ENCODE data around the gene FAM193A. TPM values are rescaled to one million over a fixed set of nuclear protein-coding genes. Genes with fewer than 3 reads are reported as not detected.
"Not testable (repeated sequence)": the region's sequence is repeated elsewhere in the genome, so short reads cannot be mapped to it uniquely, and the experiment has no call there.

FAM193A gene
- total and polyA plus RNA-seq, 9 donors = 12.9 to 24.2 (median 19.7) TPM

GRCh38 chr4:2626231-2626630 lies 89.8 kb downstream of the FAM193A start:
- peaks cover 53% of the 10 kb centered on the region for H3K36me3 ChIP-seq (ENCODE audit: control insufficient read depth, insufficient read depth, low read length)
- 92% methylated on average over 9 of the region's 10 CpGs for WGBS (ENCODE audit: insufficient coverage)
- H3K9me3 ChIP-seq (replicated peaks; ENCODE audit: control insufficient read depth, low read depth, low read length) = no peaks in the 10 kb centered on the region
- H3K27ac ChIP-seq (ENCODE audit: low read length) = no peak overlapping the region
- DNase-seq = no peak
- H3K4me3 ChIP-seq (ENCODE audit: low read length) = no peak overlapping the region
- H3K27me3 ChIP-seq (ENCODE audit: control insufficient read depth, insufficient read depth, low read length) = no peaks in the 10 kb centered on the region
- peaks cover 6% of the 10 kb centered on the region for H3K4me1 ChIP-seq (ENCODE audit: control insufficient read depth, insufficient read depth, low read length)

GRCh38 chr4:2630556-2631273 lies 94.3 kb downstream of the FAM193A start:
- H3K4me3 ChIP-seq (ENCODE audit: low read length) = no peak overlapping the region
- H3K27ac ChIP-seq (ENCODE audit: low read length) = no peak overlapping the region
- H3K36me3 ChIP-seq (ENCODE audit: control insufficient read depth, insufficient read depth, low read length) = peaks cover 60% of the 10 kb centered on the region
- H3K27me3 ChIP-seq (ENCODE audit: control insufficient read depth, insufficient read depth, low read length) = no peaks in the 10 kb centered on the region
- DNase-seq = no peak
- 90% methylated on average over 20 of the region's 24 CpGs for WGBS (ENCODE audit: insufficient coverage)
- no peaks in the 10 kb centered on the region for H3K4me1 ChIP-seq (ENCODE audit: control insufficient read depth, insufficient read depth, low read length)
- no peaks in the 10 kb centered on the region for H3K9me3 ChIP-seq (replicated peaks; ENCODE audit: control insufficient read depth, low read depth, low read length)

- Histone ChIP-seq H3K27me3 (ENCODE audit: control insufficient read depth, insufficient read depth, low read length) (no peaks in the 10 kb centered on the region), H3K4me1 (ENCODE audit: control insufficient read depth, insufficient read depth, low read length) (no peaks in the 10 kb centered on the region), H3K4me3 (ENCODE audit: low read length) (no peak overlapping the region), H3K27ac (ENCODE audit: low read length) (no peak overlapping the region), H3K36me3 (ENCODE audit: control insufficient read depth, insufficient read depth, low read length) (peaks cover 54% of the 10 kb centered on the region), H3K9me3 (replicated peaks; ENCODE audit: control insufficient read depth, low read depth, low read length) (no peaks in the 10 kb centered on the region)
- no peak for DNase-seq
- WGBS (ENCODE audit: insufficient coverage) = 81% methylated on average over 4 of the region's 5 CpGs
Measured at GRCh38 chr4:2634014-2634413, 97.6 kb downstream of the FAM193A start.

DNA sequence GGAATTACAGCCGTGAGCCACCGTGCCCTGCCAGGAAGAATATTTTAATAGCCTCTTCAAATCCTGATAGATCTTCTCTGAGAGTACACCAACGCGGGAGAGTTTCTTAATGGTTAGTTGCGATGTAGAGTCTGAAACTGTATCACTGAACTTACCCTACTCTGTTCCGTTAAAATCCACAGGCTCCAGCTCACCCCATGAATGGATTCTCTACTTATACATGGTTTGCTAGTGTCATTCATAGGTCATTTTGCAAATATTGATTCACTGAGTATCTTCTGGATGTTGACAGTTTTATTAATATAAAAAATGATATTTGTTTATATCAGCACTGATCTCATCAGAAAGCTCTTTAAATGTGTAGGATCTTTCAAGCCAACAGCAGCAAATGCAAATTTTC lies 99.9 kb downstream of the FAM193A start:
- H3K27ac ChIP-seq (ENCODE audit: low read length) = no peak overlapping the region
- H3K4me1 ChIP-seq (ENCODE audit: control insufficient read depth, insufficient read depth, low read length) = no peaks in the 10 kb centered on the region
- no peak overlapping the region for H3K4me3 ChIP-seq (ENCODE audit: low read length)
- H3K27me3 ChIP-seq (ENCODE audit: control insufficient read depth, insufficient read depth, low read length) = no peaks in the 10 kb centered on the region
- no peak for DNase-seq
- H3K36me3 ChIP-seq (ENCODE audit: control insufficient read depth, insufficient read depth, low read length) = peaks cover 57% of the 10 kb centered on the region
- 100% methylated on average over 1 of the region's 6 CpGs for WGBS (ENCODE audit: insufficient coverage)
- H3K9me3 ChIP-seq (replicated peaks; ENCODE audit: control insufficient read depth, low read depth, low read length) = no peaks in the 10 kb centered on the region

- 92% methylated on average over 3 of the region's 5 CpGs for WGBS (ENCODE audit: insufficient coverage)
- DNase-seq; H3K9me3 ChIP-seq (replicated peaks; ENCODE audit: control insufficient read depth, low read depth, low read length); H3K27ac ChIP-seq (ENCODE audit: low read length); H3K4me3 ChIP-seq (ENCODE audit: low read length); H3K4me1 ChIP-seq (ENCODE audit: control insufficient read depth, insufficient read depth, low read length); H3K27me3 ChIP-seq (ENCODE audit: control insufficient read depth, insufficient read depth, low read length): not testable (repeated sequence)
- H3K36me3 ChIP-seq (ENCODE audit: control insufficient read depth, insufficient read depth, low read length) = peaks cover 50% of the 10 kb centered on the region
Measured at GRCh38 chr4:2636994-2637393, 100.5 kb downstream of the FAM193A start.

DNA sequence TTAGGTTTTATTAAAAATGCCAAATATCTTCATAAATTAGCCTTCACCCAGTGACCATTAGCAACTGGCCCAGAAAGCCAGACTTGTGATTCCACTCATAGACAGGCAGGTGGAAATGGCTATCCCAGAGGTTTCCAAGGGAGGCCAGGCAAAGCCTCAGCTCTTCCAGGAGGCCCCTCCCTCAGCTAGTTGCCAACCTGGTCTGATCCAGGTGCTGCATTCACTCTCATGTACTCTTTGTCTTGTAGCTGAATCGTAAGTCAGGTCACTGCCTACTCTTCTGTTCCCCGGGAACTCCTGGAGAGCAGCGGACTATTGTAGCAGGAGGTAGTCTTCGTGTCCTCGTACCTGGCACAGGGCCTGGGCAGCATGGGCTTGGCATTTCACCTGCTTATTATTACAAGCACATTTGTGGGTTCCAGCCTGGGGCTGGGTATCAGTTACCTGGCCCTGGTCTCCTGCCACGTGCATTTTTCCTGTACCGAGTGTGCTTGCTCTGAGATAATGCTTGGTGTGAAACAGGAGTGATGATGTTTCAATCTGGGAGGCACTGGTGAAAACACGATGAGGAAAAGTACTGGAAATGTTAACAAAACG lies 101.6 kb downstream of the FAM193A start:
- Histone ChIP-seq H3K27ac (ENCODE audit: low read length) (no peak overlapping the region), H3K36me3 (ENCODE audit: control insufficient read depth, insufficient read depth, low read length) (peaks cover 43% of the 10 kb centered on the region), H3K27me3 (ENCODE audit: control insufficient read depth, insufficient read depth, low read length) (no peaks in the 10 kb centered on the region), H3K4me1 (ENCODE audit: control insufficient read depth, insufficient read depth, low read length) (no peaks in the 10 kb centered on the region), H3K4me3 (ENCODE audit: low read length) (no peak overlapping the region), H3K9me3 (replicated peaks; ENCODE audit: control insufficient read depth, low read depth, low read length) (no peaks in the 10 kb centered on the region)
- DNase-seq = no peak
- 91% methylated on average over 9 of the region's 9 CpGs for WGBS (ENCODE audit: insufficient coverage)

DNA sequence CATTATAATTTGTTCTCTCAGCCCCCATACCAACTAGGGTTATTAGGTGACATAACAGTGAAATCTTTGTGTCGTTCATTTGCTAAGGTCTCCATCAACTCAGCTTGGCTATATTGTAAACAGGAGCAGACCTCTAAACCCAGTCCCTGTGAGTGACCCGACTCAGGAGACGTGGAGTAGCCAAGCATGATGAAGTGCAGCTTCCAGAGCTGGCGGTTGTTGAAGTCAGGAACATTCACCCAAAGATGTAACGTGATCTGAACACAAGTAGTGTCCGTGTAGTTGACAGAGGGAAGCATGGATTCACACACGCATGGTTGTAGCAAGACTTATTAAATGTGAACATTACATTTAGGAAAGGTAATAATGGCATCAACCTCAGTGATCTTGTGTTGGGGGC lies 102.3 kb downstream of the FAM193A start:
- Histone ChIP-seq H3K36me3 (ENCODE audit: control insufficient read depth, insufficient read depth, low read length) (peaks cover 43% of the 10 kb centered on the region), H3K27me3 (ENCODE audit: control insufficient read depth, insufficient read depth, low read length) (no peaks in the 10 kb centered on the region), H3K4me1 (ENCODE audit: control insufficient read depth, insufficient read depth, low read length) (no peaks in the 10 kb centered on the region), H3K9me3 (replicated peaks; ENCODE audit: control insufficient read depth, low read depth, low read length) (no peaks in the 10 kb centered on the region), H3K27ac (ENCODE audit: low read length) (no peak overlapping the region), H3K4me3 (ENCODE audit: low read length) (no peak overlapping the region)
- no peak for DNase-seq
- 85% methylated on average over 5 of the region's 7 CpGs for WGBS (ENCODE audit: insufficient coverage)

DNA sequence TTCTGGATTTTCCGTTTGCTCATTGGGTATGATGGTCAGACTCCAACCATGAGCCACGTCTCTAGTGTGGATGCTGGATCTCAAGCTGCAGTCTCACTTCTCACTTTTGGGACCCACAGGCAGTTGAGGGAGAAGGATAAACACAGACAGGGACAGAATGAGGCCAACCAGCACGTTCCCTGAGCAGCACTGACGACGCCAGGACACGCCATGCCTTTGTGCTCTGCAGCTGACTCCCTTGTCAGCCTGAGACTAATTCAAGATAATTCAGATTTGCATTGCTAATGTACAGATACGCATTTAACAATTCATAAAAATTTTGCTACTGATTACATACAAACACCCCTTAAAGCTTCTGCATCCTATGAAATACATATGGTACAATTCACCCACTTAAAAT lies 106.5 kb downstream of the FAM193A start:
- H3K27me3 ChIP-seq (ENCODE audit: control insufficient read depth, insufficient read depth, low read length) = no peaks in the 10 kb centered on the region
- DNase-seq = no peak
- no peak overlapping the region for H3K27ac ChIP-seq (ENCODE audit: low read length)
- no peak overlapping the region for H3K4me3 ChIP-seq (ENCODE audit: low read length)
- peaks cover 52% of the 10 kb centered on the region for H3K36me3 ChIP-seq (ENCODE audit: control insufficient read depth, insufficient read depth, low read length)
- H3K9me3 ChIP-seq (replicated peaks; ENCODE audit: control insufficient read depth, low read depth, low read length) = no peaks in the 10 kb centered on the region
- 70% methylated on average over 4 of the region's 7 CpGs for WGBS (ENCODE audit: insufficient coverage)
- H3K4me1 ChIP-seq (ENCODE audit: control insufficient read depth, insufficient read depth, low read length) = peaks cover 3% of the 10 kb centered on the region

DNA sequence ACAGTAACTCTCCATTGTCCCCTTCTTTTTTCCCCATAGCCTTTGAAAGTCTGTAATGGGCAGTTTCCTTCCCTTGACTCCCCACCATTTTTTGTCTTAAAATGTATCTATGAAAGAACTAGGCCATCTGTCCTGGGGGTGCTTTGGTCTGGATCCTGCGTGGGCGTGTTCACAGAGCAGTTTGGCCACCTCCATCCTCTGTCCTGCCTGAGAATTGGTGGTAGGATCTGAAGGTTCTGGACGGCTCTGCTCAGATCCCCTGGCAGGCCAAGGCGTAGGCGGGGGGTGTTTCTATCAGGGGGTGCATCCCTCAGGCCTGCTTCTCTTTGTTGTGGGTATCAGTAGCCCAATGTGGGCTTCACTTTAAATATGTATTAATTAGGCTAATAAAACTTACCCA lies 107.1 kb downstream of the FAM193A start:
- DNase-seq = no peak
- peaks cover 51% of the 10 kb centered on the region for H3K36me3 ChIP-seq (ENCODE audit: control insufficient read depth, insufficient read depth, low read length)
- peaks cover 5% of the 10 kb centered on the region for H3K4me1 ChIP-seq (ENCODE audit: control insufficient read depth, insufficient read depth, low read length)
- no peak overlapping the region for H3K4me3 ChIP-seq (ENCODE audit: low read length)
- H3K27me3 ChIP-seq (ENCODE audit: control insufficient read depth, insufficient read depth, low read length) = no peaks in the 10 kb centered on the region
- H3K9me3 ChIP-seq (replicated peaks; ENCODE audit: control insufficient read depth, low read depth, low read length) = no peaks in the 10 kb centered on the region
- WGBS (ENCODE audit: insufficient coverage) = 90% methylated on average over 2 of the region's 5 CpGs
- no peak overlapping the region for H3K27ac ChIP-seq (ENCODE audit: low read length)

DNA sequence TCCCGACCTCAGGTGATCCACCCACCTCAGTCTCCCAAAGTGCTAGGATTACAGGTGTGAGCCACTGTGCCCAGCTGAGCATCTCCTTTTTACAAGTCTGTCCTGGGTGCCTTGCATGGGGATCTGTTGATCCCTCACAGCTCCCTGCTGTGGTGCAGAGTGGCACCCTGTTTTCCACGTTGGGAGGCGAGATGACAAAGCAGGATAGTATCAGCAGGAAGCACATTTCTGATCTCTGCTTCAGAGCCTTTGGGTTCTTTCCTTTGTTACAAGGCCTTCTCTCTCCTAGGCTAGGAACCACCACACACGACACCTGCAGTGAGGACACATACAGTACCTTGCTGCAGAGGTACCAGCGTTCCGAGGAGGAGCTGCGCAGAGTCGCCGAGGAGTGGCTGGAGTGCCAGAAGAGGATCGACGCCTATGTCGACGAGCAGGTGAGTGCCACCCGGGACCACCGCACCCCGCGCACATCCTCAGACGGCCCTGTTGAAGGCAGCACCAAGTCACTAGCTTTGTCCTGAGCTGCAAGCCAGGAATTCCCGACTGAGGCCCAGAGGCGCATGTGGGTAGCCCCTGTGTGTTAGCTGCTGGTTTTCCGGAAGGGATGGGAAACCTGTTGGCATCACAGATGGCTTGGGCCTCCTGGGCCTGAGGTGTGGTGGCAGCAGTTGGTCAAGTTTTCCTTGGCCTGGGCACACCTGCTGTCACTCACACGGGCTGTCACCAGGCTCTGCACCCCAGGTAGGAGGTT lies 110.1 kb downstream of the FAM193A start:
- Histone ChIP-seq H3K27ac (ENCODE audit: low read length) (no peak overlapping the region), H3K9me3 (replicated peaks; ENCODE audit: control insufficient read depth, low read depth, low read length) (no peaks in the 10 kb centered on the region), H3K36me3 (ENCODE audit: control insufficient read depth, insufficient read depth, low read length) (peaks cover 57% of the 10 kb centered on the region), H3K27me3 (ENCODE audit: control insufficient read depth, insufficient read depth, low read length) (no peaks in the 10 kb centered on the region), H3K4me1 (ENCODE audit: control insufficient read depth, insufficient read depth, low read length) (peaks cover 5% of the 10 kb centered on the region), H3K4me3 (ENCODE audit: low read length) (no peak overlapping the region)
- no peak for DNase-seq
- WGBS (ENCODE audit: insufficient coverage) = 91% methylated on average over 17 of the region's 22 CpGs

All from muscle of leg (tissue), 11 donors.